ENCODE data around the gene LRRC42. TPM values are rescaled to one million over a fixed set of nuclear protein-coding genes. Genes with fewer than 3 reads are reported as not detected.

The LRRC42 gene
- 44.9 and 51.1 TPM in 2 replicates for total RNA-seq

- H3K27me3 ChIP-seq (ENCODE audit: control insufficient read depth, insufficient read depth, low read length): no peaks in the 10 kb centered on the region
- DNase-seq (ENCODE audit: low read depth) (no peak), FAIRE-seq (no peak)
- peak; percentile 49 for TF ChIP-seq CTCF (IDR thresholded peaks at IDR 0.05; ENCODE audit: insufficient read depth, low read length, severe bottlenecking)
- H3K4me3 ChIP-seq (ENCODE audit: low read depth, low read length): peak within 1 kb of the TSS; percentile 96
- H3K36me3 ChIP-seq (ENCODE audit: control insufficient read depth, insufficient read depth, low read length): peaks cover 4% of the 10 kb centered on the region
Measured at GRCh38 chr1:53946252-53947171, at the start of gene LRRC42. LRRC42 (plus strand) TSS chr1:53946350; CDS start chr1:53952000, 5,650 bp downstream.

GRCh38 chr1:53896635-53897229 is 49.4 kb upstream of the LRRC42 start:
- no peaks in the 10 kb centered on the region for H3K27me3 ChIP-seq (ENCODE audit: control insufficient read depth, insufficient read depth, low read length)
- no peaks in the 10 kb centered on the region for H3K36me3 ChIP-seq (ENCODE audit: control insufficient read depth, insufficient read depth, low read length)
- H3K4me3 ChIP-seq (ENCODE audit: low read depth, low read length): no peak overlapping the region
- TF ChIP-seq CTCF (IDR thresholded peaks at IDR 0.05; ENCODE audit: insufficient read depth, low read length, severe bottlenecking): no peak
- no peak for FAIRE-seq
- DNase-seq (ENCODE audit: low read depth): peak; percentile 49

GRCh38 chr1:53899206-53899628 is 46.9 kb upstream of the LRRC42 start:
- Histone ChIP-seq H3K4me3 (ENCODE audit: low read depth, low read length) (no peak overlapping the region), H3K27me3 (ENCODE audit: control insufficient read depth, insufficient read depth, low read length) (no peaks in the 10 kb centered on the region), H3K36me3 (ENCODE audit: control insufficient read depth, insufficient read depth, low read length) (no peaks in the 10 kb centered on the region)
- DNase-seq (ENCODE audit: low read depth) (no peak), FAIRE-seq (no peak)
- TF ChIP-seq CTCF (IDR thresholded peaks at IDR 0.05; ENCODE audit: insufficient read depth, low read length, severe bottlenecking): no peak

- DNase-seq (ENCODE audit: low read depth) (no peak), FAIRE-seq (no peak)
- Histone ChIP-seq H3K27me3 (ENCODE audit: control insufficient read depth, insufficient read depth, low read length) (no peaks in the 10 kb centered on the region), H3K4me3 (ENCODE audit: low read depth, low read length) (no peak overlapping the region), H3K36me3 (ENCODE audit: control insufficient read depth, insufficient read depth, low read length) (no peaks in the 10 kb centered on the region)
- TF ChIP-seq CTCF (IDR thresholded peaks at IDR 0.05; ENCODE audit: insufficient read depth, low read length, severe bottlenecking): no peak
Measured at GRCh38 chr1:53899708-53900107, 46.4 kb upstream of the LRRC42 start.

GRCh38 chr1:53902235-53903138 is 43.7 kb upstream of the LRRC42 start:
- no peak for TF ChIP-seq CTCF (IDR thresholded peaks at IDR 0.05; ENCODE audit: insufficient read depth, low read length, severe bottlenecking)
- H3K36me3 ChIP-seq (ENCODE audit: control insufficient read depth, insufficient read depth, low read length): no peaks in the 10 kb centered on the region
- H3K4me3 ChIP-seq (ENCODE audit: low read depth, low read length): no peak overlapping the region
- DNase-seq (ENCODE audit: low read depth) (no peak), FAIRE-seq (no peak)
- H3K27me3 ChIP-seq (ENCODE audit: control insufficient read depth, insufficient read depth, low read length): no peaks in the 10 kb centered on the region

All from bronchial epithelial cell (primary cell).